NCI-H2227 (cell line): ENCODE results near the gene BHMT2.

Experiments used
- DNase-seq: peaks from one replicate; lab custom pipeline; 2025; ENCODE audit not compliant: unreplicated experiment; lab: John Stamatoyannopoulos, UW

BHMT2 gene, protein sequence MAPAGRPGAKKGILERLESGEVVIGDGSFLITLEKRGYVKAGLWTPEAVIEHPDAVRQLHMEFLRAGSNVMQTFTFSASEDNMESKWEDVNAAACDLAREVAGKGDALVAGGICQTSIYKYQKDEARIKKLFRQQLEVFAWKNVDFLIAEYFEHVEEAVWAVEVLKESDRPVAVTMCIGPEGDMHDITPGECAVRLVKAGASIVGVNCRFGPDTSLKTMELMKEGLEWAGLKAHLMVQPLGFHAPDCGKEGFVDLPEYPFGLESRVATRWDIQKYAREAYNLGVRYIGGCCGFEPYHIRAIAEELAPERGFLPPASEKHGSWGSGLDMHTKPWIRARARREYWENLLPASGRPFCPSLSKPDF

DNA sequence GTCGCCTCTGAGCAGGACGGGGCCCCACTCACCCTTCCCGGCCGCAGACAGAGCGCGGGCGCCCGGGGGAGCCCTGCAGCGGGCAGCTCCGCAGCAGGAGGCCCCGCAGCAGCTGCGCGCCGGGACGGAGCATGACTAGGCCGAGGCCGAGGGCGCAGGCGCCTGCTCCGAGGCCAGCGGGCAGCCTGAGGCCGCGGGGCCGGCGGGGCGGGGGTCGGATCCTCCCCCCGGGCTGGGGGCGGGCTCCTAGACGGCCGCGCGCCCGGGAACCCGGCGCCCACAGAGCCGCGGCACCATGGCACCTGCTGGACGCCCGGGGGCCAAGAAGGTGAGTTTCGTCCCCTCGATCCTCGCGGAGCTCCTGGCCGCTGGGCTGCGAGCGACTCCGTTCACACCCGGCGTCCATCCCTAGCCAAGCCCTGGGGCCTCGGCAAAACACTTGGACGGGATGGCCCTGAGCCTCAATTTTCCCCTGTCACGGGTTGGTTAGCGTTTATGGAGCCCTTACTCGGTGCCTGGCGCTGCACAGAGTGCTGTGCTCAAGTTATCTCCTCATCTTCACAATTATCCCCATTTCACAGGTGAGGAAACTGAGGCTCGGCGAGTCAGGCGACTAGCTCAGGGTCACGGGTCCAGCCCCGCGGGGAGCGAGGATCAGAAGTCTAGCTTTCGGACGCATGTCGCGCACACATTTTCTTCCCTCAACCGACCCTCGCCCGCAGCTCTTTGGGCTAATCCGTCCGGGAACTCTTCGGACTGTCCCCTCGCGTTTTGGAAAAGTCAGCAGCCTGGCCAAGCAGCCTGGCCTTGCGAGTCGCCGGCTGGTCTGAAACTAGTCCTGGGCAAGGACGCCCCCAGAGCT is at the start of gene BHMT2, which contains the start of gene DMGDH:
BHMT2 (plus strand) TSS at position 280 of the 862 bp plus-strand sequence; CDS start at position 296, 16 bp downstream.
DMGDH (minus strand) TSS at position 187 of the 862 bp plus-strand sequence; CDS start at position 133, 54 bp downstream.
- DNase-seq: peak; percentile 24

DNA sequence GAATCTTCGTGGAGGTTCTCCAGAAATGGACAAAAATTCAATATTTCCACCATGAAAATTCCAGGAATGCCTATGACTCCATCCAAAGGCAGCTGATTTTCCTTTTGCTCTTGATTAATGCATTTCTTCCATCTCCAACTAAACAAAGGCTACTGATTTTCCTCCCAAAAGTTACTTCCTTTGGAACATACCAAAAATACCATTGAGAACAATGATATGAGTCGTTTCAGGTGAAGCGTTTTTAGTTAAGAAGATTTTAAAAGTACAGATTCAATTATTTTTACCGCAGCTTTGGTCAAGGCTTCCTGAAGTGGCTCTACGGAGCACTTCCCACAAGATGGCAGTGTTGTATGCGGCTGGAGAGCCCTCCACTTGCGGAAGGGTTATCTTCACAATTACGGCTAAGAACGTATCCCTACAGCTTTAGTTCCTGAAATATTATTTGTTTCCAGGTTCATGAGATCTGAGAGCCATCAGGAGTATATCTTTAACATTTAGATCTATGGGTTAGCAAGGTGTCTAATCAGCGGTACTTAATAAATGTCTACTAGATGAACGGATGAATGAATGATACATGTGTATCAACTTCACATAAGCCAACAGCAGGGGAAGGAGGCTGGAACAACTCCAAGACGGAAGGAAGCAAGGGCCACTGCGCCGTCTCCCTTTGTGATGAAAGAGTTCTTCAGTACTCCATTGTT is 48.6 kb upstream of the BHMT2 start:
- DNase-seq: peak; percentile 66

DNA sequence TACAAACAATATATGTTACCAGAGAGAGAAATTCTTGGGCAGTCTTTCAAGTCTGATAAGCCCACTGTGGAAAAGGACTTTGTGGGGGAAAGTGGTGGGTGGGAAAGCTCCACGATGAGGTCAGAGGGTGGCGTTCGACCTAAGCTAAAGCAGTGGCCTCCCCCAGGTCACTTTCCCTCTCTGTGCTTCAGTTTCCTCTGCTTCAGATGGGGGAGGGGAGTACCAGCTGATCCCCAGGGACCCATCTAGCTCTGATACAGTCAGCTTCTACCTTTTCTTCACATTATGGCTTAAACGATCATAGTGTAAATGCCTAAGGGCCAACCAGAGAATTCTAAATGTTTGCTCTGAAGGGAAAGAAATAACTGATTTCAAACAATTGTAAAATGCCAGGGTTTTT is 47.8 kb upstream of the BHMT2 start:
- no peak for DNase-seq

DNA sequence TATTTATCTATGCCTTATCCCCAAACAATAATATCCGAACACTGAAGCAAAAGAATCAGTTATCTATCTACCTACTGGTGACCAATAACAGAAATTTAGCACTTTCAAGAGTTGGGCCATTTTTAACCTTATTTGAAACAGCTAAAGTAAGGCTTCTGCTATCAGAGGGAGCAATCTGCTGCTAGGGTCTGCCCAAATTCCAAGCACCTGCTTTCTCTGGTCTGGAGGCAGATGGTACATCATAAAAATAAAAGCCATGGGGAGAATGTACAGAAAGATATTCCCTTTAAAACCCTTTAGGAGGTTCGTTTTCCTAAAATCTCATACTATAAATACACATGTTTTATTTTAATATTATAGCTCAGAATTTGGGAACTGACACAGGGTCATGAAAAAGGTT is 46.8 kb upstream of the BHMT2 start:
- DNase-seq: no peak

DNA sequence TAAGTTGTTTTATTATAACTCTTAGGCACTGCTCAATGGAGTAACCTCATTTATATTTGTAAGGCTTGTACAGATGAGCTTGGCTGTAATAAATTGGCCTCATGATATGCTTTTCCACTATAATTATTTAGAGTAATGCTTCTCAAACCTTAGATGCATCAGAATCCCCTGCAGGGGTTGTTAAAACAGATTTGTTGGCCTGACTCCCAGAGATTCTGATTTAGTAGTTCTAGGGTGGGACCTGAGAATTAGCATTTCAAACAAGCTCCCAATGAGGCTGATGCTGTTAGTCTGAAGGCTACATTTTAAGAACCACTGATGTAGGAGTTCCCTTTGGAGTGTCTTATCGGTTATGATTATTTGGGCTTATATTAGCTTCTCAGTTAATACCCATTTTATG is 46.2 kb upstream of the BHMT2 start:
- peak; percentile 14 for DNase-seq

DNA sequence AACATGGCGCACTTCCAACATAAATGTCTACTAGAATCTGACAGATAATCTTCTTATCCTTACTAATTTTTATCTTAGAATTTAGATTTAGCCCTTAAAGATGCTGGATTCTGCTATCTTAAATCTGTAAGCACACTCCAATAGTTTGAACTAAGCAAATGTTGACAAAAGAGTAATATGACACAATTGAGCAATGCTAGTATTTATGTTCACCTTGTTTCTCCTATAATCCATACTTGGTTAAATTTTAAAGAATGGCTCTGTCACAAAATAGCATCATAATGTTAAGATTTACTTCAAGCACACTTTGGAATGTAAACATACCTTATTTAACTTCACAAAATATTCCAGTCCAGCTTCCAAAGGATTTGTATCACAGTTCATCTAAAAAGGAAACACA is 45.6 kb upstream of the BHMT2 start:
- no peak for DNase-seq

DNA sequence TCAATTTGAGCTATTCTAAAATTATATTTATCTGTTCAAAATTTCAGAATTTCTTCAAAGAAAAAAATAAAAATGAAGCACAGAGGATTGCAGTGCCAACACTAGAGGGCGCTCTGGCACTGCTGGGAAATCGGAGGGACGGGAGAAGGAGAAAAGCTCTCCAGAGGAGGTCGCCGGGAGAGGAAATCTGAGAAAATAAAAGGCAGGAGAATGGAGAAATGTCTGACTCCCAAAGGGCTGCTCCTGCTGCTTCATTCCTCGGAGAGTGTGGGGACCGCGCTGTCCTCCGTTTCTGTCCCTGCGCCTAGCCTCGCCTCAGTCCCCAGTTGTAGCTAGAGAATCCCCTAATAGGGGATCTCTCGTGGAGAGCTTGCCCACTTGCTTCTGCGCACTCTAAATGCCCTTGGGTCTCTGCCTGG is 44.5 kb upstream of the BHMT2 start:
- DNase-seq: peak; percentile 70

DNA sequence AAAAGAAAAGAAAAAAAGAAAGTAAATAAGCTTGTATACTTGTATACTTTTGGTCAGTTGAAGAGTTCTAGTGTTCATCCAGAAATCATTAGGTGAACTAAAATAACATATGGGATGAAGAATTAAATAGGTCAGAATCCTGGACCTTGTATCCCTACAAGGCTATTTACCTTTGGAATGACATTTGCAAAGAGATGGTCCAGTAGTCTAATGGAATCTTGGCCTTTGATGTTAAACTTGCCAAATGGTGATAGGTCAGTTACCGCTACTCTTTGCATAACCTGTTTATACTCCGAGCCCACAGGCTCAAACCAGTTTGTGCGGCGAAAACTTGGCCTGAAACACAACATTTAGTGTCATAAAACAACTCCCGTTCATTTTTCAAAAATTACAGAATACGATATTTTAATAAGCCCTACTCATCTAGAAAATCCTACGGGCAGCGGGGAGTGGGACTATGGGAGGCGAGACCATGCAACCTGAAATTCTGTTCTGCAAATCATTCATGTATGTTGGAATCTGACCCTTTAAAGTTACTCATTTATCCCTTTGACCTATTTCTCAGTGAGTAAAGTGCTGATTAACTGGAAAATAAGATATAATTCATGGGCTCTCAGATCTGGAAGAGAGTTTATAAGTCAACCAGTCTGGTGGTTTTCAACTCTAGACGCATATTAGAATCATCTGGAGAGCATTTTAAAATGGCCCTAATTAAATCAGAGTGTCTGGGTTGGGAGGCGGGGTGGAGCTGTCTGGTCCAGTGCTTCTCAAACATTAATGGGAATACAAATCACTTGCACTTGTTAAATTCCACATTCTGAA is 38.7 kb upstream of the BHMT2 start:
- peak; percentile 1 for DNase-seq

DNA sequence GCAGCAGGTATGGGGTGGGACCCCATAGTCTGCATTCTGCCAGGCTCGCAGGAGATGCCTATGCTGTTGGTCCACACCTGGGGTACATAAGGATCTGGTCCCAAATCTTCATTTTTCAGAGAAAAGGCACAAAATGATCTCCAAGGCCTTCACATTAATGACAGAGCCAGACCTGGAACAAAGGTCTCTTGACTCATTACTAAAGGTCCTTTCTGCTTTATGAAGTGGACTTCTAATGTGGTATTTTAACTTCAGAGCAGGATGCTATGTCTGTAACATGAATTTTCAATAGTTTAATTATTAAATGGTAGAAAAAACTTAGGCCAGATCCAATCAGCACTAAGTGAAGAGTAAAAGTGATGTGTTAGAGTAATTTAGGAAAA is 38.1 kb upstream of the BHMT2 start:
- no peak for DNase-seq

DNA sequence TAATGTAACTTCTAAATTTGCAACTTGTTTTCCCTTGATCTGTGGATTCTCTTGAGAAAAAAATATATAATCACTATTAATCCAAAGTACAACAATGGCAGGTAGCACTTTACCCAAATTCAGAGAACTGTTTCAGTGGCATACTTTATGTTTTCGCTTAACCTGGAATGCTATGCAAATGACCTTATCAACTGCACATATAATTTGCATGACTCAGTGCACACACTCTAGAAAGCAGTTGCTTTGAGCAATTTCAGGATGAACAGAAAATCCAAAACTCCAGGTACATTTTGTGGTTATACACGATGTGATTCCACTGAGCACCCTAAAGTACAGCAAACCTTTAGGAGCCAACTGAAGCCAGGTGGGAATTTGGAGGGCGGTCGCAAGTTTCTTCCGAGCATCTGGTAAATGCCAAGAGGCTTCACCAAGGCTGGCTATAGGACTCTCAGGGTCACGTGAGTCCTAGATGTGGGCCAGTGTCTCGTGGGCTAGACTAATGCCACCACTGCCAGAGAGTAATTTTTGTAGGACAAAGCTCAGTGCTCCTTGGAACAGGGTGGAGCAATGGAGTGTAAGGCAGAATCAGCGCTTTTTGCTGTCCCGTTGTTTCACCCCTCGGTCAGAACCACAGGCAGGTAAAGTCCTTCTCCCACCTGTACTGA is 37.4 kb upstream of the BHMT2 start:
- DNase-seq: no peak

DNA sequence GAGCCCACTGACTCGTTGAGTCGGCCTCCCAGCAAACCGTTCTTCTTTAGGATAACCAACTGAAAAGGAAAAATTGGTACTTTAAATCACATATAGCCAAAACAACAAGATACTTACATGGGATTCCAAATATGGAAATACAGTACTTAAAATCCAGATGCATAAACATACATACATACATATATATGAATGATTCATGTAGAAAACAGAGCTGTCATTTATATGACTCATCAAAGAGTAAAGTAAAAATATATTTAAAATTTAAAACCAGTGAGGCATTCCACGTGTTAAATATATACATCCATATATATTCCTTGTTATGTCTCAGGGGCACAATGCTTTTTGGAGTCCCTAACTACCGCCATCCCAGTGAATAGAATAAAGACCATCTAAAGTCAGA is 36.8 kb upstream of the BHMT2 start:
- DNase-seq: no peak

DNA sequence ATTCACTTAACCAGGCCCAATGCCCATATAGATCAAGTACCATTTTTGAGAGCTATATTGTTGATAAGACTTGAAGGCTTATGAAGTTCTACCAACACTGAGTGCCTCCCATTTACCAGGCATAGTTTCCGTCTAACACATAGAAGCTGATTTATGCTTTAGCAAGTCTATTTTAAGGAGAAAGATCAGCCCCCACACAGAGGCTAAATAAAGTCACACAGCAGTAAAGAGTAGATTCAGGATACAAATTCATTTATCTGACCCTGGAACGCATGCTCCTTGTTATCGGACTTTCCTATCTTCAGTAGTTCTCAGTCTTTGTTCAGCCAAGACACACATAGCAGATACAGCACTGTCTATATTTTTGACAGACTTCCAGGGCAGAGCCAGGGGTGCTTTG is 34.3 kb upstream of the BHMT2 start:
- DNase-seq: no peak

DNA sequence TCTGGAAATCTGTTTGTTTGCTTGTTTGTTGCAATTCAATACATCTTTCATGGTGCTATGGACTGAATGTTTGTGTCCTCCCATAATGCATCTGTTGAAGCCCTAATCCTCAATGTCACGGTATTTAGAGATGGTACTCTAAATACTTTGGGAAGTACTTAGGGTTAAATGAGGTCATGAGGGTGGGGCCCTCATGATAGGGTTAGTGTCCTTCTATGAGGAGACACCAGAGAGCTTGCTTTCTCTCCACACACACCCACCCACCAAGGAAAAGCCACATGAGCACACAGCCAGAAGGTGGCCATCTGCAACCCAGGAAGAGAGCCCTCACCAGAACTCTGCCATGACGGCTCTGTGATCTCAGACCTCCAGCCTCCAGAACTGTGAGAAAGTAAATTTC is 32.8 kb upstream of the BHMT2 start:
- no peak for DNase-seq

DNA sequence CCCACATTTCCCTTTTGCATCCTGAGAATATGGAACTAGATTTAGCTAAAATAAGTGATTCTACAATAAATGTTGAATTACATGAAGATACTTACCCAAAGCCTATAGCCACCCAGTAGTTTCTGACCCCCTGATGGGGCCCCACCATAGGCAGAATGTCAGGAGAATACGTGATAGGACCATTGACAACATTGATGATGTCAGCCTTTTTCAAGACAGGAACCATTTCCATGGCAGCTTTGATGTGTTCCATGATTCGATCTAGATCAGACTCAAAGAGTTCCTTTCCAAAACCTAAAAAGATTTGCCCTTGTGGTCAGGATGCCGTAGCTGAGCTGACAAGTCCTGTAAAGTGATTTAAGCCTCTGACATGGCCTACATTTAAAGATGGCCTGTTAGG is 27.4 kb upstream of the BHMT2 start:
- DNase-seq: no peak

DNA sequence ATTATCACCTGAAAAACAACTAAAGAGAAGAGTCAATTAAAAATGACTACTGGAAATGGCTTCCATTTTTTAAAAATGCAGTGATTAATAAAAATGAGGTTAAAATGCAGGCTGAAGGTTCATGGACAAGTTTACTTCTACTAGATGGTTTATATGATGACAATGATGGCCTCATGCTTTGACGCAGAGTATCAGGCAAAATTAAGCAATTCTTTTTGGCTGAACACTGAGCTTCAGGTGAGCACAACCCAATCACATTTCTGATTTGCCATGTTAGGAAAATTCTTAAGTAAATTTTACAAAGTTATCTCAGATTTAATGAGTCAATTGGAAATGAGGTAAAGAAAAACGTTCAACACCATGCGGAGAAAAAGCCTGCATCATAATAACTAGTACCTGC is 22.4 kb upstream of the BHMT2 start:
- DNase-seq: no peak

DNA sequence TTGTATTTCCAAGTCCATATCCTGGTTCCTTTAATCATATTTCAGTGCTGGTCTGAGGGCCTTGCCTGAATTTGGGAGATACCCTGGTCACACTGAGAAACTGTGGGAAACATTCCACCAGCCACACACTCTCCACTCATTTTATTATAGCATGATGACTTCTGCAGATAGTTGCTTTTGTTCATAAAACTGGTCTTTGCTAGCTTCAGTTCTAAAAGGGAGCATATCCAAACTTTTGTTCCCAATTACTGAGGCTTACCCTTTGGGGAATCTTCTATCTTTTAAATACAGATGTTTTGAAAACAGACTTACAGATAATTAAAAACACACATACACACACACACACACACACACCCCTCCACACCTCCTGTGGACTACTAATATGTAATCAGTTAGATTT is 21.1 kb upstream of the BHMT2 start:
- DNase-seq: no peak

DNA sequence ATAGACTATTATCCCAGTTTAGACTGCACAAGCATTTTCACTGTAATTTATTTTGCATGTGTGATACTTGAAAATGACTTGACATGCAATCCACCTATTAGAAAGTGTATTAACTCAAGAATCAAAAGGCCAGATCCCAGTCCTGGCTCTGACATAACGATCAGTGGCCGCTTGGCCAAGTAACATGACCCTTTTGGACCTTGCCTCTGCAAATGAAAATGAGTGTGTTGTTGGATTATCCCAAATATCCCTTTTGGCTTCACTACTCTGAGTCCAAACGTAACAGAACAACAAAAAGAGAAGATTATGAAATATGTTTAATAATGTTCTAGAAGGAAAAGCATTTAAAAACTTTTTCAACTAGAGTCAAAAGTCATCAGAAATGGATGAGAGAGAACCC is 19.1 kb upstream of the BHMT2 start:
- no peak for DNase-seq

DNA sequence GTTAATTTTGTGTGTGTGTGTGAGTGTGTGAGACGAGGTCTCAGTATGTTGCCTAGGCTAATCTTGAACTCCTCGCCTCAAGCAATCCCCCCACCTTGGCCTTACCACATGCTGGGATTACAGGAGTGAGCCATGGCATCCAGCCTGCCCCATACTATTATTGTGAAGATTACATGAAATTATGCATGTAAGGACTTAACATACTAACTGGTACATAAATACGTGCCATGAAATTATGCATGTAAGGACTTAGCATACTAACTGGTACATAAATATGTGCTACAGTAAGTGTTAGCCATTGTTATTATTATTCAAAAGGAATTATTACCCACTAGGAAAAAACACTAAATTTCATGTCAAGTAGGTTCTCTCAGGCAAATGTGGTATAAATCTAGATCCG is 16.2 kb upstream of the BHMT2 start:
- DNase-seq: no peak

DNA sequence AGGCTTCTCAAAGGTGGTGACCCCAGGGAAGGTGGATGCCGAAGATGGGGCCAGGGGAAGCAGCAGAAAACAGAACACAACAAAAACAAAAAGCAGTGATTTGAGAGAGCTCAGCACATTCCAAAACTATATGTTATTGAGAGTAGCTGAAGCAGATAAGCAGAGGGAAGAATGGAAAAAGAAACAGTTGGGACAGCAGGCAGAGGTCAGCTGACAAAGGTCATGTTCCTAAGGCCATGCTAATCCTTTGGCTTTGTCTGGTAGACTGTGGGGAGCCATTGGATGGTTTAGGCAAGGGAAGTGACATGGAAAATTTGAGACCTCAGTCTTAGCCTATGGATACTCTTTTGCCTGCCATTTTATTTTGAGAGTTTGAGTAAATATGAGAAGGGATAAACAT is 14.6 kb upstream of the BHMT2 start:
- no peak for DNase-seq

DNA sequence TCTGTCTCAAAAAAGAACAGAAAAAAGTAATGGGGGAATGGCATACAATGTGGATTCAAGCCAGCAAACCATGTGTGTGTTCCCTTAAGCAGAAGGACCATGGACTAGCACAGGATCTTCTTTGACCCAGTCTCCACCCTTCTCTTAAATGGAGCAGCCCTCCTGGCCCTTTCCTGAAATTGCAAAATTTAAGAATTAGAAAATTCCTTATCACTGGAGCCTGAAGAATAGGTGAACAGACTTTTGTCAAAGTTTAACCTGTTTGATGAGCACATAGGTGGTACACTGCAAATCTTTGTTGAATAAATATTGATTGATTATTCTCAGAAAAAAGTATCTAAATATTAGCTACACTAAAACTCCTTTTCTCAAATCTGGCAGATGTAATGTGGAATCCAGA is 12.7 kb upstream of the BHMT2 start:
- no peak for DNase-seq
